Central memory CD8-positive, alpha-beta T cell (primary cell): ENCODE measurements around the gene SMC6.

Experiments
- ATAC-seq: fragments of 150-1000 bp; cut with Tn5 transposase; replicated peaks from 2 replicates; pipeline ENCODE4 v1.10.0; 2022; ENCODE audit warnings: mild to moderate bottlenecking, moderate FRiP score, moderate number of reproducible peaks; ENCODE audit not compliant: poor library complexity, severe bottlenecking; ENCODE audit errors: extremely low read depth
- DNase-seq, 2 donors: peaks; one replicate each; pipeline ENCODE4 v3.0.0; 2021; ENCODE audit warnings: low spot score in 2 of 2
- H3K27ac Mint-ChIP-seq: one replicate; pipeline ENCODE4 v1.8.0; 2022; ENCODE audit warnings: low read depth, mild to moderate bottlenecking, moderate library complexity, mixed read lengths
- H3K27me3 Mint-ChIP-seq: one replicate; pipeline ENCODE4 v1.8.0; 2022; ENCODE audit warnings: mixed read lengths
- H3K36me3 Mint-ChIP-seq: one replicate; pipeline ENCODE4 v1.8.0; 2022; ENCODE audit warnings: mild to moderate bottlenecking, moderate library complexity, mixed read lengths; ENCODE audit not compliant: insufficient read depth
- H3K4me1 Mint-ChIP-seq: one replicate; pipeline ENCODE4 v1.8.0; 2022; ENCODE audit warnings: mixed read lengths
- H3K4me3 Mint-ChIP-seq: one replicate; pipeline ENCODE4 v1.8.0; 2022; ENCODE audit warnings: mild to moderate bottlenecking, moderate library complexity, mixed read lengths
- H3K9me3 Mint-ChIP-seq: one replicate; pipeline ENCODE4 v1.8.0; 2022; ENCODE audit warnings: mixed read lengths

Gene SMC6

DNA sequence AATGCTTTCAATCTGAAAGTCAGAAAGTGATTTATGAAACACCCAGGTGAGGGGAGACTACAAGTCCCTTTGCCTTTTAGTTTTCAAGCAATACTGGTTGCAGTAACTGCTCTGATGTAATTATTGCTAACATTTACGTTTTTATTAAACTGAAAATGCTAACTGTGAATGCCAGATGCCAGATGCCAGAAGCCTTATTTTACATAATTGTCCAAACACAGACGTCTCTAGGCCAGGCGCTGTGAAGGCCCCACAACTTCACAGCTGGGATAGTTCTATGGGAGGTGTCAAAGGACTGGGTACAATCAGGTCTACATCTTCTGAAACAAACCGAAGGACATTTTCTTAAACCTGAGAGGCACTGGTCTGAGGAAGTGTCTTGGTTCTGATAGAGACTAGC lies 35.2 kb upstream of the SMC6 start:
- no peaks in the 10 kb centered on the region for H3K4me1 Mint-ChIP-seq
- H3K4me3 Mint-ChIP-seq, result no peak overlapping the region
- DNase-seq, result no peak
- H3K36me3 Mint-ChIP-seq, result no peaks in the 10 kb centered on the region
- H3K9me3 Mint-ChIP-seq, result no peaks in the 10 kb centered on the region
- no peak for ATAC-seq
- H3K27ac Mint-ChIP-seq, result no peak overlapping the region
- H3K27me3 Mint-ChIP-seq, result peaks cover 34% of the 10 kb centered on the region

DNA sequence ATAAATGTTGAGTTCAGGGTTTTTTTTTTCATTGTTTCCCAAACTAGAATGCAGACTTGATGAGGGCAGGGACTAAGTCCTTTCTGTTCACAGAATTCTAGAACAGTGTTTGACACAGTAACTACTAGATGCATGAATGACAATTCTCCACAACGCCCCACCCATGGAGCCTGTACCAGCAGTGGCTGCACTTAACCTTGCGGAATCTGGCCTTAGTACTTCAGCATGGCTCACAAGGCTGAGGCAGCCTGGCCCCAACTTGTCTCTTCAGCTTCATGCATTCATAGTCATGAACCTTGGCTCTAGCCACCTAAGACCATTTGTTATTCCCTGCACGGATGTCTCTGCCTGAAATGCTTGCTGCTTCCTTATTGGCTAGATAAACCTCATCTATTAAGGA lies 33.1 kb upstream of the SMC6 start:
- Mint-ChIP-seq H3K27ac (no peak overlapping the region), H3K27me3 (peaks cover 13% of the 10 kb centered on the region), H3K4me1 (no peaks in the 10 kb centered on the region), H3K36me3 (peaks cover 2% of the 10 kb centered on the region), H3K4me3 (no peak overlapping the region), H3K9me3 (no peaks in the 10 kb centered on the region)
- ATAC-seq (no peak), DNase-seq (no peak)

DNA sequence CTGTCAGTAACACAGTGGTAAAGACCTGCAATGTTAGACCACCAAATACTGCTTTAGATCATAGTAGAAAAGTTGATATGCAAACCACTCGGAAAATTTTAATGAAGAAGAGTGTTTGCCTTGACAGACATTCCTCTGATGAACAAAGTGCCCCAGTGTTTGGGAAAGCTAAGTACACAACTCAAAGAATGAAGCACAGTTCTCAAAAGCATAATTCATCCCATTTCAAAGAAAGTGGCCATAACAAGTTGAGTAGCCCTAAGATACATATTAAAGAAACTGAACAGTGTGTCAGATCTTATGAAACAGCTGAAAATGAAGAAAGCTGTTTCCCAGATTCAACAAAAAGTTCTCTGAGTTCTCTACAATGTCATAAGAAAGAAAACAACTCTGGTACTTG lies 27.9 kb upstream of the SMC6 start:
- no peak overlapping the region for H3K4me3 Mint-ChIP-seq
- H3K9me3 Mint-ChIP-seq, result no peaks in the 10 kb centered on the region
- ATAC-seq (no peak), DNase-seq (no peak)
- no peaks in the 10 kb centered on the region for H3K4me1 Mint-ChIP-seq
- H3K36me3 Mint-ChIP-seq, result peaks cover 4% of the 10 kb centered on the region
- H3K27ac Mint-ChIP-seq, result no peak overlapping the region
- H3K27me3 Mint-ChIP-seq, result no peaks in the 10 kb centered on the region

DNA sequence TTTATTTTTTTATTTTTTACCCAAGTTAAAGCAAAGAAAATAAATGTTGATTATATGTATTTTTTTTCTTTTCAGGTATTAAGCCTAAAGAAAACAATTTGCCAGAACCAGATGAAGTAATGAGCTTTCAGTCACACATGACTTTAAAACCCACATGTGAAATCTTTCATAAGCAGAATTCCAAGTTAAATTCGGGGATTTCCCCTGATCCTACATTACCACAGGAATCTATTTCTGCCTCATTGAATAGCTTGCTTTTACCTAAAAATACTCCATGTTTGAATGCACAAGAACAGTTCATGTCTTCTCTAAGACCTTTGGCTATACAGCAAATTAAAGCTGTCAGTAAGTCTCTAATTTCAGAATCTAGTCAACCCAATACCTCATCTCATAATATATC lies 26.9 kb upstream of the SMC6 start:
- Mint-ChIP-seq H3K4me3 (no peak overlapping the region), H3K4me1 (no peaks in the 10 kb centered on the region), H3K27me3 (no peaks in the 10 kb centered on the region), H3K36me3 (peaks cover 4% of the 10 kb centered on the region), H3K27ac (no peak overlapping the region), H3K9me3 (no peaks in the 10 kb centered on the region)
- no peak for DNase-seq
- ATAC-seq, result no peak

DNA sequence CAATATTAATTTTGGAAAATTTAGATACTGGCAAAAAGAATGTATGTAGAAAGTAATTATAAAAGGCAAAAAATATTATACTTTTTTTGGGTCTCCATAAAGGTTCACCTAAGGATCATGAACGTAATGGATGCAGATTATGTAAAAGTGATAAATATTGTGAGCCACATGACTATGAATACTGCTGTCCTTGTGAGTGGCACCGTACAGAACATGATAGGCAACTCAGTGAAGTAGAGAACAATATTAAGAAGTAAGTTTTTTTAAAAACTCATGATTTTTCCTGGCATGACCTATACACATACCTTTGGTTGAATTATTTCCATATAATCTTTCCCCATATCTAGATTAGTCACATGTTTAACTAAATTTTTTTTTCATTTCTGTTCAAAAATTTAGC lies 18.9 kb upstream of the SMC6 start:
- Mint-ChIP-seq H3K9me3 (no peaks in the 10 kb centered on the region), H3K4me3 (no peak overlapping the region), H3K4me1 (no peaks in the 10 kb centered on the region), H3K27me3 (no peaks in the 10 kb centered on the region), H3K36me3 (peaks cover 7% of the 10 kb centered on the region), H3K27ac (no peak overlapping the region)
- ATAC-seq (no peak), DNase-seq (no peak)

DNA sequence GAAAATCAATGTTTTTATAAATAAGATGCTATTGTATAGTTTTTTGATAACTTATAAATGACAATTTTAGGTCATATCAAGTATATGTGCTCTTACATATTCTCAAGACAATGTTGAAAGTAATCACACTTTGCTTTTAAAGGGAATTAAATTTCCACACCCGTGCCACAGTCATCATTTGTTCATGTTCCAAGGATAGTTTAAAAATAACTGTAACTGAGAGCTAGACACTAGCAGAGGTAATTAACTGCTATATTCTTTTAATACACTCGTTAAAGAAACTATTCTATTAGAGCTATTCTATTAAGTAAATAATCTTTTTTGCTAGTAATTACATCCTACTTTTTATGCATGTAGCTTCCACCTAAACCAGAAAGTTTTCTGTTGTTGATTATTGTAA lies 18.3 kb upstream of the SMC6 start:
- no peak for DNase-seq
- H3K27me3 Mint-ChIP-seq, result no peaks in the 10 kb centered on the region
- no peaks in the 10 kb centered on the region for H3K9me3 Mint-ChIP-seq
- H3K4me1 Mint-ChIP-seq, result no peaks in the 10 kb centered on the region
- ATAC-seq, result no peak
- H3K4me3 Mint-ChIP-seq, result no peak overlapping the region
- H3K27ac Mint-ChIP-seq, result no peak overlapping the region
- H3K36me3 Mint-ChIP-seq, result peaks cover 7% of the 10 kb centered on the region

DNA sequence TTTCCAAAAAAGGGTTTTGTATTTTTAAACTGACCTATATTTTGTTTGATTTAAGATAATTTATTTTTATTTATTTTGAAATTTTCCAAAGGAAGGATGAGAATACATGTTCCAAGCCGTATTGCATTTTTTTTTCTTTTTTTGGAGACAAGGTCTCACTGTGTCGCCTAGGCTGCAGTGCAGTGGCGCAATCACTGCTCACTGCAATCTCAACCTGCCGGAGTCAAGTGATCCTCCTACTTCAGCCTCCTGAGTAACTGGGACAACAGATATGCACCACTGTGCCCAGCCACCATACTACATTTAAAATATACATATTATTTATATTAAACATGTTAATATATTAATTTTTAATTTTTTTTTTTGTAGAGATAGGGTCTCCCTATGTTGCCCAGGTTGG lies 15.3 kb upstream of the SMC6 start:
- Mint-ChIP-seq H3K9me3 (no peaks in the 10 kb centered on the region), H3K27me3 (no peaks in the 10 kb centered on the region), H3K27ac (no peak overlapping the region), H3K36me3 (peaks cover 4% of the 10 kb centered on the region), H3K4me3 (no peak overlapping the region), H3K4me1 (no peaks in the 10 kb centered on the region)
- ATAC-seq, result no peak
- no peak for DNase-seq

DNA sequence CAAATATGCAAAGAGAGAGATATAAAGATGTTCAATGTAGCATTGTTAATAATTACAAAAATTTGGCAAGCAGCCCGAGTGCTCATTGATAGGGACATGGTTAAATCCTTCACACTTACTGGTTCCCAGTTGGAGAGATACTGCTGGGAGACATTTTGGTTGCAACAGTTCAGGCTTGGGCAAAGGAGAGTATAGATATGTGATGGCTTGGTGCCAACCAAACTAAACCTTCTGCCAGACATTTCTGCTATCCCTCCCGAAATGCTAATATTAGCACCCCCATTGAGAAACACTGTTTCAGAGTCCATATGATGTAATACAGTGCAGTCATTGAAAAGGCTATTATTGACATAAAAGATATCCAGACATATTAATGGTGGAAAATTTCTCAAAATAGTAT lies 11.8 kb upstream of the SMC6 start:
- no peak overlapping the region for H3K27ac Mint-ChIP-seq
- no peaks in the 10 kb centered on the region for H3K27me3 Mint-ChIP-seq
- no peaks in the 10 kb centered on the region for H3K9me3 Mint-ChIP-seq
- H3K36me3 Mint-ChIP-seq, result peaks cover 5% of the 10 kb centered on the region
- ATAC-seq (no peak), DNase-seq (no peak)
- H3K4me1 Mint-ChIP-seq, result no peaks in the 10 kb centered on the region
- H3K4me3 Mint-ChIP-seq, result no peak overlapping the region

DNA sequence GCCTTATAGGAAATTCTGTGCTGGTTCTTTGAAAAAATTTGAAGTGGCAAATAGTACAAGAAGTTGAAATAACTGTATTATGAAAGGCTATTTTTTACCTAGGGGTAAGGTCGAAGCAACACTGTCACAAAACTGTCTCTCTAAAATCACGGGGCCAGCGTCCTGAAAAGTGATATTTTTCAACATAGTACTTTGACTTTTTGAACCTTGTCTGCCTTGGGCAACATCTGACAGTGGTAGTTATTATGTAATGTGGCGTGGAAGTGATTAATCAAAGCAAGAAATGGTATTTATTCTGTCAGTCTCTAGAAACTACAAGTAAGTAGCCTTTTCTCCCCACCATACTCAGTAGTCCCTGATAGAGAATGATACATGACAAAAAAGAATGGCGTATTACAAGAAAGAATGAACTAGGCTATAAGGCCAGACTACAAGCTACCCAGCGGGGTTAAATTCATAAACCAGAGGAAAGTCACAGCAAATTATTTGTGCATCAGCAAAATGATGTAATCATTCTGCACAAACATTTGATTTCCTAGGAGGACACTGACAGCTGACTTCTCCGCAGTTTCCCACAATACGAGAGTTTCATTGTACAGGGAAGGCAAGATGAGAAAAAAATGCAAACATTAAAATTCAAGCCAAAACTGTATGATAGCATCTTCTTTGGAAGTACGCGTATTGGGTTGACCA lies 10.2 kb upstream of the SMC6 start:
- no peaks in the 10 kb centered on the region for H3K9me3 Mint-ChIP-seq
- no peak overlapping the region for H3K4me3 Mint-ChIP-seq
- peaks cover 5% of the 10 kb centered on the region for H3K36me3 Mint-ChIP-seq
- ATAC-seq (no peak), DNase-seq (no peak)
- H3K27me3 Mint-ChIP-seq, result no peaks in the 10 kb centered on the region
- H3K27ac Mint-ChIP-seq, result no peak overlapping the region
- no peaks in the 10 kb centered on the region for H3K4me1 Mint-ChIP-seq

DNA sequence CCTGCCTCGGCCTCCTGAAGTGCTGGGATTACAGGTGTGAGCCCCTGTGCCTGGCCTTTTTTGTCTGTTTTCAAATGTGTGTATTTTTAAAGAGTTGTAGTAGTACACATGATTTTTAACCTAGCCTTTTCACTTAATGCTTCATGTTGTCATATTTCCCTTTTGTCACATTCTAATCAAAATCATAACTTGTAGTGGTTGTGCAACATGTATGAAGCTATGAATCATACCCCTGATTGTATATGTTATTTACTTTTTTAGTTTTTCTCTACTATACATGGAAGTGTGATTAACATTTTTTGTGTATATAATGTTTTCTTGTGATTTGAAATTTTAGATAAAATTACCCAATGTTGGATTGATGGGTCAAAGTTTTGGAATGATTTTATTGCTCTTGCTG lies 8.8 kb upstream of the SMC6 start:
- Mint-ChIP-seq H3K9me3 (no peaks in the 10 kb centered on the region), H3K27me3 (no peaks in the 10 kb centered on the region)

DNA sequence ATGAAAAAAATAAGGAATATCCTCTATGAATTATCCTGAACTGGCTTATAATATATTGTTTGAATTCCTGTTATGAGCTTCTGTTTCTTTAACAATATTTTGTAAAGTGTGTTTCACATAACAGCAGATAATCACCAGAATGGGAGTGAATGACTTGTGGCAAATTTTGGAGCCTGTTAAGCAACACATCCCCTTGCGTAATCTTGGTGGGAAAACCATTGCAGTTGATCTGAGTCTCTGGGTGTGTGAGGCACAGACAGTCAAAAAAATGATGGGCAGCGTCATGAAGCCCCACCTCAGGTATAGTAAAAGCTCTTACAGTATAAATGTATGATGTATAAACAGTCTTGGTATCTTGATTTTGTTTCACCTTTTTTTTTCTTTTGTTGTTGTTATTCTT lies 6.2 kb upstream of the SMC6 start:
- Mint-ChIP-seq H3K4me1 (peaks cover 4% of the 10 kb centered on the region), H3K27ac (no peak overlapping the region), H3K27me3 (no peaks in the 10 kb centered on the region), H3K4me3 (no peak overlapping the region), H3K36me3 (peaks cover 4% of the 10 kb centered on the region), H3K9me3 (no peaks in the 10 kb centered on the region)
- DNase-seq (no peak), ATAC-seq (no peak)

More for the DNA sequence above, 8.8 kb upstream of the SMC6 start:
- Mint-ChIP-seq H3K4me3 (no peak overlapping the region), H3K4me1 (no peaks in the 10 kb centered on the region), H3K36me3 (peaks cover 3% of the 10 kb centered on the region), H3K27ac (no peak overlapping the region)
- ATAC-seq (no peak), DNase-seq (no peak)

DNA sequence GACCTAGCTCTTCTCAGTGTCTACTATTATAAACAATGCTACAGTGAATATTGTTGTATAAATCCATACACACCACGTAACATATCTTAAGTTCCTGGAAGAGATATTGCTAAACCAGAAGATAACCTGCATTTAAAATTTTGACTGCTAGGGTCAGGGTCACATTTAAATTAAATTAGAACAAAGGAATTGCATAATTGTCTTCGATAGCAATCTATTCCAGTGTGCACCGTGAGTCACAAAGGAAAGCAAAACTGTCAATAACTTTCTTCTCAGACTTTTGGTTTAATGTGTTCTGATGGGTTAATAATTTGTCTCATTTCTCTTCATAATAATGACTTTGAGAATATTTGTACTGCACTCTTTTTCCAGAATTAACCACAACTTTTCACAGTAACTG lies 4.5 kb upstream of the SMC6 start:
- no peak for ATAC-seq
- Mint-ChIP-seq H3K9me3 (no peaks in the 10 kb centered on the region), H3K4me3 (no peak overlapping the region), H3K4me1 (peaks cover 9% of the 10 kb centered on the region), H3K27me3 (no peaks in the 10 kb centered on the region), H3K36me3 (peaks cover 10% of the 10 kb centered on the region), H3K27ac (no peak overlapping the region)
- no peak for DNase-seq

DNA sequence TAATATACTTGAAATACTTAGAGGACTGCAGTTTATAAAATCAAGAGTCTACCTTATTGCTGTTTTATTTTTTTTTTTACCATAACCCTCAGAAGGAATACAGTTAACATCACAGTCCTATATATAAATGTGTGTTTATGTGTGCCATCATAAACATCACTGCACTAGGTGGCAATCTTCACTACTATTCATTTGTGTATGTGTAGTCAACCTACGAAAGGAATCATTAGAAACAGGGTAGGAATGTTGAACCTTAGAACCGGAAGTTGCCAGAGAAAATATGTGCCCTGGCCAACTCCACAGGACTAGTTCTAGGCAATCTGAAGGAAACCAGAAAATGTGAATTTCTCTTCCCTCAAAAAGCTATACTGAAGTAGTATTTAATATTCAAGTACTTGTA lies 3.7 kb upstream of the SMC6 start:
- no peak for ATAC-seq
- Mint-ChIP-seq H3K4me1 (peaks cover 16% of the 10 kb centered on the region), H3K27ac (no peak overlapping the region), H3K27me3 (no peaks in the 10 kb centered on the region), H3K36me3 (peaks cover 13% of the 10 kb centered on the region), H3K4me3 (no peak overlapping the region), H3K9me3 (no peaks in the 10 kb centered on the region)
- DNase-seq, result no peak

DNA sequence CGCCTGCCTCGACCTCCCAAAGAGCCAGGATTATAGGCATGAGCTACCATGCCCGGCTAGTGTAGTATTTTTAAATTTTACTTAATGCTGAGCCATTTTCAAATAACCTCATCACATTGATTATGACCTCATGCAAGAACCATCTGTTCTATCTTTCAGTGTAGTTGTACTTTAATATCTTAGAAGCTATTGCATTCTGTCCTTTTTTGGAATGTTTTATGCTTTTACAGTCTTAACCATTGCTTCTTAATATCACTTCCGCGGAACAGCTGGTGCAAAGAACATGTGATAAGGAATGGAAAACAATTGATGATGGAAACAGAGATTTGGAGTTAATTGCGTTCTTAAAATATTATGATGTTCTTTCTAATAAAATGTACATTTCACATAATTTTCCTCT lies 3.1 kb upstream of the SMC6 start:
- ATAC-seq (no peak), DNase-seq (no peak)
- peaks cover 11% of the 10 kb centered on the region for H3K36me3 Mint-ChIP-seq
- H3K9me3 Mint-ChIP-seq, result no peaks in the 10 kb centered on the region
- no peaks in the 10 kb centered on the region for H3K27me3 Mint-ChIP-seq
- H3K4me3 Mint-ChIP-seq, result no peak overlapping the region
- H3K27ac Mint-ChIP-seq, result no peak overlapping the region
- H3K4me1 Mint-ChIP-seq, result peaks cover 22% of the 10 kb centered on the region
